Midbrain (tissue), 1 donor: ENCODE results near the gene NDFIP1.
"Not testable (repeated sequence)": the region's sequence is repeated elsewhere in the genome, so short reads cannot be mapped to it uniquely, and the experiment has no call there.

ENCODE experiments used
- DNase-seq: peaks from one replicate; lab custom pipeline; 2025; lab: John Stamatoyannopoulos, UW

The NDFIP1 gene

GRCh38 chr5:142108432-142109330, at the start of gene NDFIP1:
NDFIP1 (plus strand) TSS chr5:142108779; CDS start chr5:142108975, 196 bp downstream.
- peak; percentile 80 for DNase-seq

- DNase-seq: peak; percentile 30
These were observed 49.2 kb upstream of the NDFIP1 start for GRCh38 chr5:142059304-142059940.

- no peak for DNase-seq
These were observed 45.2 kb upstream of the NDFIP1 start for GRCh38 chr5:142063376-142063775.

GRCh38 chr5:142063878-142064331, 44.7 kb upstream of the NDFIP1 start:
- peak; percentile 99 for DNase-seq

GRCh38 chr5:142065273-142065672, 43.3 kb upstream of the NDFIP1 start:
- peak; percentile 31 for DNase-seq

- no peak for DNase-seq
These were observed 38.8 kb upstream of the NDFIP1 start for GRCh38 chr5:142069606-142070399.

GRCh38 chr5:142070734-142071133, 37.8 kb upstream of the NDFIP1 start:
- DNase-seq: no peak

GRCh38 chr5:142072488-142072887, 36.1 kb upstream of the NDFIP1 start:
- DNase-seq: no peak

GRCh38 chr5:142073362-142073988, 35.1 kb upstream of the NDFIP1 start:
- no peak for DNase-seq

GRCh38 chr5:142074006-142074405, 34.6 kb upstream of the NDFIP1 start:
- DNase-seq: no peak

GRCh38 chr5:142078221-142078620, 30.4 kb upstream of the NDFIP1 start:
- DNase-seq: no peak

GRCh38 chr5:142078706-142079105, 29.9 kb upstream of the NDFIP1 start:
- no peak for DNase-seq

GRCh38 chr5:142079306-142079721, 29.3 kb upstream of the NDFIP1 start:
- no peak for DNase-seq

GRCh38 chr5:142080248-142080647, 28.3 kb upstream of the NDFIP1 start:
- DNase-seq: no peak

GRCh38 chr5:142082182-142082781, 26.3 kb upstream of the NDFIP1 start:
- no peak for DNase-seq

- DNase-seq: no peak
These were observed 22.4 kb upstream of the NDFIP1 start for GRCh38 chr5:142086229-142086628.

- DNase-seq: no peak
These were observed 21.9 kb upstream of the NDFIP1 start for GRCh38 chr5:142086679-142087078.

GRCh38 chr5:142087920-142088679, 20.5 kb upstream of the NDFIP1 start:
- no peak for DNase-seq

- not testable (repeated sequence) for DNase-seq
These were observed 19.6 kb upstream of the NDFIP1 start for GRCh38 chr5:142088855-142089479.

- no peak for DNase-seq
These were observed 17.6 kb upstream of the NDFIP1 start for GRCh38 chr5:142091012-142091411.
